Right lobe of liver (tissue), 6 donors: ENCODE results near the gene DCXR. TPM values are rescaled to one million over a fixed set of nuclear protein-coding genes. Genes with fewer than 3 reads are reported as not detected.

ENCODE experiments used
- ATAC-seq, 4 donors: fragments of 200-7000 bp; cut with Tn5 transposase; one replicate each; pipeline ENCODE4 v1.9.1; 2020; ENCODE audit warnings: mild to moderate bottlenecking in 4 of 4, moderate library complexity in 4 of 4
- DNase-seq, 3 donors: peaks; one replicate each; pipeline ENCODE4 v3.0.0-alpha.2; 2020
- H3K27ac ChIP-seq, 3 donors: fragments of 200-600 bp; one replicate each; pipeline ENCODE4 v1.8.0; 2022
- H3K27me3 ChIP-seq, 2 donors: fragments of 200-600 bp; one replicate each; pipeline ENCODE4 v1.8.0; 2022
- H3K36me3 ChIP-seq, 4 donors: fragments of 200-600 bp; sonication (generic) in 1 of 4; one replicate each; pipeline versions ENCODE4 v1.5.1 to v1.8.0; 2017 to 2022; ENCODE audit warnings: control low read depth in 1 of 4
- H3K4me1 ChIP-seq, 4 donors: fragments of 200-600 bp; sonication (generic) in 1 of 4; one replicate each; pipeline versions ENCODE4 v1.5.1 to v1.8.0; 2017 to 2022; ENCODE audit warnings: control low read depth in 1 of 4
- H3K4me3 ChIP-seq, 3 donors: fragments of 200-600 bp; one replicate each; pipeline ENCODE4 v1.8.0; 2022
- H3K9me3 ChIP-seq, 4 donors: fragments of 200-600 bp; sonication (generic) in 1 of 4; one replicate each; pipeline versions ENCODE4 v1.5.1 to v1.8.0; 2017 to 2022; ENCODE audit warnings: control low read depth in 1 of 4
- POLR2A ChIP-seq: fragments of 450-650 bp; IDR thresholded peaks from one replicate; pipeline ENCODE4 v1.6.1; 2017; ENCODE audit warnings: antibody characterized with exemption, mild to moderate bottlenecking
- WGBS: methylation state at CpG from one replicate; pipeline ENCODE4 v1.1.6; 2018; ENCODE audit warnings: low coverage, low lambda C conversion rate; ENCODE audit not compliant: insufficient coverage; ENCODE audit errors: missing lambda C conversion rate; 5-methylcytosine and 5-hydroxymethylcytosine counted together
- intact Hi-C, 2 donors: fragments of 100-400 bp; cut with DNase I; formaldehyde crosslinking; loops; one replicate each; pipeline versions ENCODE4 v1.11.2 to v1.14.1; 2022
- total RNA-seq, 6 experiments: library from RNA; depleted of rRNA in 2 of 6; stranded (reverse); fragments of >200 nt in 2 of 6; fragmentation: NEBNext Ultra II Directional in 3 of 6; extraction: Animal tissue kit (Norgen Biotek cat#: 25700) in 3 of 6; gene quantifications; one replicate each; pipeline versions ENCODE4 v1.1.0 to v1.2.4, GENCODE V29; 2016 to 2023
- TF ChIP-seq, protein P1 (sequence below), 4 donors: fragments of 200-600 bp in 3 of 4; fragments of 450-650 bp in 1 of 4; IDR thresholded peaks; one replicate each; pipeline versions ENCODE4 v1.5.1 to v1.8.0; 2016 to 2022; ENCODE audit warnings: antibody characterized with exemption in 4 of 4, mild to moderate bottlenecking in 2 of 4
- donor health status: DM: no; HTN: yes; CAD: no.
- donor health status: DM: no; HTN: no; CAD: no.
- donor health status: DM: no; HTN: no; CAD: no.
- donor health status: DM: no; HTN: yes; CAD: no.
- donor health status: DM: no; HTN: yes; CAD: no.

DCXR gene
- total RNA-seq, 6 experiments from 2014 or later, result 389 to 1,607 (median 735) TPM

- DNase-seq (no peak), ATAC-seq (no peak)
- WGBS, result 92% methylated on average over 2 of the region's 6 CpGs
- Histone ChIP-seq H3K4me3 (no peak overlapping the region), H3K27ac (no peak overlapping the region), H3K27me3 (no peaks in the 10 kb centered on the region), H3K9me3 (no peaks in the 10 kb centered on the region), H3K36me3 (peaks cover 0 to 8% (median 0%) of the 10 kb centered on the region in 4 donors), H3K4me1 (no peaks in the 10 kb centered on the region)
- intact Hi-C loops, result no loop called here
- TF ChIP-seq, protein P1, sequence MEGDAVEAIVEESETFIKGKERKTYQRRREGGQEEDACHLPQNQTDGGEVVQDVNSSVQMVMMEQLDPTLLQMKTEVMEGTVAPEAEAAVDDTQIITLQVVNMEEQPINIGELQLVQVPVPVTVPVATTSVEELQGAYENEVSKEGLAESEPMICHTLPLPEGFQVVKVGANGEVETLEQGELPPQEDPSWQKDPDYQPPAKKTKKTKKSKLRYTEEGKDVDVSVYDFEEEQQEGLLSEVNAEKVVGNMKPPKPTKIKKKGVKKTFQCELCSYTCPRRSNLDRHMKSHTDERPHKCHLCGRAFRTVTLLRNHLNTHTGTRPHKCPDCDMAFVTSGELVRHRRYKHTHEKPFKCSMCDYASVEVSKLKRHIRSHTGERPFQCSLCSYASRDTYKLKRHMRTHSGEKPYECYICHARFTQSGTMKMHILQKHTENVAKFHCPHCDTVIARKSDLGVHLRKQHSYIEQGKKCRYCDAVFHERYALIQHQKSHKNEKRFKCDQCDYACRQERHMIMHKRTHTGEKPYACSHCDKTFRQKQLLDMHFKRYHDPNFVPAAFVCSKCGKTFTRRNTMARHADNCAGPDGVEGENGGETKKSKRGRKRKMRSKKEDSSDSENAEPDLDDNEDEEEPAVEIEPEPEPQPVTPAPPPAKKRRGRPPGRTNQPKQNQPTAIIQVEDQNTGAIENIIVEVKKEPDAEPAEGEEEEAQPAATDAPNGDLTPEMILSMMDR (IDR thresholded peaks at IDR 0.05), result no peak
- no peak for TF ChIP-seq POLR2A
These were observed 30.3 kb downstream of the DCXR start for GRCh38 chr17:82007228-82007494.

DNA sequence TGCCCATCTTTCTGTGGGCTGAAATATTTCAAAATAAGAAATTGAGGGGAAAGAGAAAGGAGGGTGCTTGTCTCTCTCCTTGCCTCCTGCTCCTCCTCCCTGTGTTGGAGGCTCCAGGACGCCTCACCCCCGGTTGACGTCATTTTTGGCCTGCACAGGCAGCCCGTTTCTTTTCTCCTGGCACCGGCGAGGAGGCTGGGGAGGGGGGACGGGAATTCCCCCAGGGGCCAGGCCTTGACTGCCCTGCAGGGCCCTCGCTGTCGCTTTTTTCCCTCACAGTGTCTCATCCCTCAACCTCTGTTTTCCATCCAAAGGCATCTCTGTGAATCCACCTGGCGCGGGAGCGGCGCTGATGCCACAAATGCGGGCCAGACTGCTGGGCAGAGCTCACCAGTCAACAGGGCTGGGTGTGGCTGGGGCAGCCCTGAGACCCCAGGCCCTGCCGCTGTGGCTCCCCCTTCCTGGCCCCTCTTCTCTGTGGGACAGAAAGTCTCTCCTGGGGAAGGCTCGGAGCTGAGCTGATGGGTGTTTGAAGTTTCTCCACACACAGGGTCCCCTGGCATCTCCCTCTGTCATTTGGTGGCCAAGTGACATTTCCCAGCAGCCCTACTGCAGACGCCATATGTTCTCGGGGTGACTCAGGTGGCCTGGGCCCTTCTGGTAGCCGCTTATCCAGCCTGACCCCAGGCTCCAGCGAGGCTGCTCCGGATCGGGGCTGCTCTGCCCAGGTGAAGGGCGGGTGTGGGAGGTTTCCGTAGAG is 30.8 kb downstream of the DCXR start:
- ATAC-seq (no peak), DNase-seq (no peak)
- TF ChIP-seq POLR2A, result no peak
- TF ChIP-seq, protein P1 (IDR thresholded peaks at IDR 0.05), result no peak
- no peaks in the 10 kb centered on the region for H3K9me3 ChIP-seq
- intact Hi-C loops, result no loop called here
- H3K4me1 ChIP-seq, result no peaks in the 10 kb centered on the region
- no peak overlapping the region for H3K27ac ChIP-seq
- no peaks in the 10 kb centered on the region for H3K27me3 ChIP-seq
- no peak overlapping the region for H3K4me3 ChIP-seq
- 76% methylated on average over 11 of the region's 24 CpGs for WGBS
- H3K36me3 ChIP-seq, result peaks cover 0 to 3% (median 0%) of the 10 kb centered on the region in 4 donors

DNA sequence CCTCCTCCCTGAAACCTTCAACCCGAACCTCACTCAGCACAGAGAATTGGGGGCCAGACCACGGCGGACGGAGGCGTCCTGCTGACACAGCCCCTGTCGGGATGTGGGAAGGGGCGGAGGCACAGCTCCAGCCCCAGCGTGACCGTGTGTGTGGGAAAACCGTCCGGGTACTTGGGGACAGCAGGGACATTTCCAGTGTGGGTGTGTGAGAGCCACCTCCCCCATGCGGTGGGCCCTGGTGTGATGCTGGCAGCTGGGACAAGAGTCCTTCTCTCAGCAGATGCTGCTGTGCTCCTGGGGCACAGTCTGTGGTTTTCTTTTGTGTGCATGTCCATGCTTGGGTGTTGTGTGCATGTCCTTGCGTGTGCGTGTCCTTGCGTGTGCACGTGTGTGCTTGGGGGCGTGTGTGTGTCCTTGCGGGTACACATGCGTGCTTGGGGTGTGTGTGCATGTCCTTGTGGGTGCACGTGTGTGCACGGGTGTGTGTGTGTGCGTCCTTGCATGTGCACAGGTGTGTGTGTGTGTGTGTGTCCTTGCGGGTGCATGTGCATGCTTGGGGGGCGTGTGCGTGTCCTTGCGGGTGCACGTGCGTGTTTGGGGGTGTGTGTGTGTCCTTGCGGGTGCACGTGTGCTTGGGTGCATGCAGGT is 31.7 kb downstream of the DCXR start:
- H3K9me3 ChIP-seq, result no peaks in the 10 kb centered on the region
- no peaks in the 10 kb centered on the region for H3K36me3 ChIP-seq
- intact Hi-C loops, result no loop called here
- ATAC-seq (no peak), DNase-seq (no peak)
- WGBS, result 83% methylated on average over 8 of the region's 30 CpGs
- H3K27me3 ChIP-seq, result no peaks in the 10 kb centered on the region
- peaks cover 0 to 3% (median under 1%) of the 10 kb centered on the region in 4 donors for H3K4me1 ChIP-seq
- no peak for TF ChIP-seq POLR2A
- TF ChIP-seq, protein P1 (IDR thresholded peaks at IDR 0.05), result no peak
- H3K27ac ChIP-seq, result no peak overlapping the region
- H3K4me3 ChIP-seq, result no peak overlapping the region

DNA sequence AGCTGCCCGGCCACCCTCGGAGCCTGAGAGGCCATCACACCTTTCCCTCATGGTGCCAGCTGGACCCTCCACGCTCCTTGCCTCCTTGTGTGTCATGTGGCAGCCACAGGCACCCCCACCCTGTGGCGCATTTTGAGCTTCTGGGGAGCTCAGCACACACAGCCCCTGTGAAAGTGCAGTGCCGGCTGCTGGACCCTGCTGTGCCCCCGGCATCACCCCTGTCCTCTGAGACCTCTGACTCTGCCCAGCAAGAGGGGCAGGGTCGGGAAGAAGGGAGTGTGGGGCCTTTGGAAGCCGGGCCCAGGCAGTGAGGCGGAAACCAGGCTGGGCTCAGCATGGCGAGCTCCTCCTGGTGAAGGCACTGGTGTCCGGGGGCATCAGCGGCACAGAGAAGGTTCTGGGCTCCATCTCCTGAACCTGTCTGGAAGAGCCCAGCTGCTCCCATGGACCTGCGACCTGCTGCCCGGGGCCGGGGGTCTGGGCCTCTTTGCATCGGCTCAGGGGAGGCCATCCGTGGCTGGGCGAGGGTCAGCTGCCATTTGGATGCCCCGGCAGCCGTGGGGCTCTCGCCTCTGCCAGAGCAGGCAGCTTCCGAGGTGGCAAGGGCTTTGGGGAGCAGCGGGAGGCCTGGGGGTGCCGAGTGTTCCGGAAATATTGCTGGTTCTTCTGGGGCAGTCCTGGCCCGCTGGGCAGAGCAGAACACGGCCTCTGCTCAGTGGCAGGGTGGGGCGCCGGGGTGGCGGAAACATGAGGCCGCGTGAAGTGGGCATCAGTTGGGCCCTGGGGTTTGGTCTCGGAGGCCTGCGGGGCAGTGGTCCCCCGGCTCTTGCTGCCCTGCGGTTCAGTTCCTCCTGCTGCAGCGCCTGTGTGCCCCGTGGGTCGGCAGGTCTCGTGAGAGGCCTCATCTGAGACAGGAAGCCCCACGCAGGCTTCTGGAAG is 32.7 kb downstream of the DCXR start:
- ATAC-seq (no peak), DNase-seq (no peak)
- no peaks in the 10 kb centered on the region for H3K9me3 ChIP-seq
- H3K36me3 ChIP-seq, result no peaks in the 10 kb centered on the region
- TF ChIP-seq, protein P1 (IDR thresholded peaks at IDR 0.05), result no peak
- no peak for TF ChIP-seq POLR2A
- H3K4me3 ChIP-seq, result no peak overlapping the region
- no peak overlapping the region for H3K27ac ChIP-seq
- H3K4me1 ChIP-seq, result peaks cover 0 to 13% (median 6%) of the 10 kb centered on the region in 4 donors
- intact Hi-C loops, result no loop called here
- 70% methylated on average over 3 of the region's 41 CpGs for whole genome bisulfite sequencing
- no peaks in the 10 kb centered on the region for H3K27me3 ChIP-seq
